CD4-positive, alpha-beta T cell (primary cell): ENCODE measurements around the gene TMED1. TPM values are rescaled to one million over a fixed set of nuclear protein-coding genes. Genes with fewer than 3 reads are reported as not detected.

Experiments
- ATAC-seq: fragments of 200-7000 bp; cut with Tn5 transposase; one replicate; pipeline ENCODE4 v1.10.0; 2022; ENCODE audit warnings: mild to moderate bottlenecking; ENCODE audit not compliant: poor library complexity
- CTCF ChIA-PET: fragments of 350-600 bp; sonication (Branson Sonifier 250); formaldehyde crosslinking; loops from one replicate; lab custom pipeline; 2021; ENCODE audit warnings: antibody characterized with exemption, inconsistent platforms; lab: Charles Lee
- POLR2A ChIA-PET: fragments of 350-600 bp; sonication (Branson Sonifier 250); formaldehyde crosslinking; loops from one replicate; lab custom pipeline; 2021; ENCODE audit warnings: antibody characterized with exemption, inconsistent platforms; lab: Charles Lee
- DNase-seq, 14 experiments: peaks; one replicate each; pipeline ENCODE4 v3.0.0-alpha.2; 2013 to 2020; ENCODE audit warnings: mixed read lengths in 2 of 14
- H3K27ac ChIP-seq, 2 donors: one replicate each; pipeline versions ENCODE4 v1.5.1 to v1.7.0; 2013; ENCODE audit warnings: low read length in 2 of 2, low read depth in 1 of 2, mild to moderate bottlenecking in 1 of 2
- H3K27me3 ChIP-seq, 2 experiments: 1 replicate in 1 of 2; 2 replicates in 1 of 2; pipeline versions ENCODE4 v1.6.1 to v1.7.0; 2013; ENCODE audit warnings: low read length in 2 of 2, control low read depth in 1 of 2, mild to moderate bottlenecking in 1 of 2, moderate library complexity in 1 of 2; ENCODE audit not compliant: insufficient read depth in 2 of 2, control insufficient read depth in 1 of 2
- H3K36me3 ChIP-seq: one replicate; pipeline ENCODE4 v1.6.1; 2013; ENCODE audit warnings: low read length, control low read depth; ENCODE audit not compliant: insufficient read depth
- H3K4me1 ChIP-seq: one replicate; pipeline ENCODE4 v1.6.1; 2013; ENCODE audit warnings: low read length, control low read depth; ENCODE audit not compliant: insufficient read depth
- H3K4me3 ChIP-seq: one replicate; pipeline ENCODE4 v1.5.1; 2013; ENCODE audit warnings: mild to moderate bottlenecking, low read length, moderate library complexity
- H3K9me3 ChIP-seq, 2 experiments: 1 replicate in 1 of 2; 2 replicates in 1 of 2; pipeline versions ENCODE4 v1.6.1 to v1.7.0; 2013; ENCODE audit warnings: low read length in 2 of 2, mild to moderate bottlenecking in 2 of 2, control low read depth in 1 of 2, moderate library complexity in 1 of 2; ENCODE audit not compliant: control insufficient read depth in 1 of 2, insufficient read depth in 1 of 2
- H3K27ac Mint-ChIP-seq: one replicate; pipeline ENCODE4 v1.8.0; 2020; ENCODE audit warnings: mixed read lengths
- H3K27me3 Mint-ChIP-seq: one replicate; pipeline ENCODE4 v1.8.0; 2021; ENCODE audit warnings: mixed read lengths
- H3K36me3 Mint-ChIP-seq: one replicate; pipeline ENCODE4 v1.8.0; 2021; ENCODE audit warnings: low read depth, mixed read lengths
- H3K4me1 Mint-ChIP-seq: one replicate; pipeline ENCODE4 v1.8.0; 2021; ENCODE audit warnings: low read depth, mixed read lengths
- H3K4me3 Mint-ChIP-seq: one replicate; pipeline ENCODE4 v1.8.0; 2020; ENCODE audit warnings: mild to moderate bottlenecking, mixed read lengths
- H3K9me3 Mint-ChIP-seq: one replicate; pipeline ENCODE4 v1.8.0; 2020; ENCODE audit warnings: mixed read lengths
- intact Hi-C, 2 experiments: fragments of 100-400 bp; cut with DNase I in 1 of 2; cut with micrococcal nuclease in 1 of 2; formaldehyde crosslinking; loops; one replicate each; pipeline versions ENCODE4 v1.15.1 to v1.9.0; 2023 to 2025; cut with DNase I, micrococcal nuclease
- total RNA-seq, 174 experiments: library from RNA in 2 of 174; stranded (reverse) in 2 of 174; gene quantifications; one replicate each; pipeline ENCODE4 v1.2.3 and lab custom pipeline; 2021 to 2026
- TF ChIP-seq, protein P1 (sequence below): fragments of 200-600 bp; IDR thresholded peaks from one replicate; pipeline ENCODE4 v1.8.0; 2022; ENCODE audit warnings: antibody characterized with exemption, mild to moderate bottlenecking

TMED1 gene
- total RNA-seq, 2 experiments from 2014 or later, result 6.7 to 7.0 TPM

DNA sequence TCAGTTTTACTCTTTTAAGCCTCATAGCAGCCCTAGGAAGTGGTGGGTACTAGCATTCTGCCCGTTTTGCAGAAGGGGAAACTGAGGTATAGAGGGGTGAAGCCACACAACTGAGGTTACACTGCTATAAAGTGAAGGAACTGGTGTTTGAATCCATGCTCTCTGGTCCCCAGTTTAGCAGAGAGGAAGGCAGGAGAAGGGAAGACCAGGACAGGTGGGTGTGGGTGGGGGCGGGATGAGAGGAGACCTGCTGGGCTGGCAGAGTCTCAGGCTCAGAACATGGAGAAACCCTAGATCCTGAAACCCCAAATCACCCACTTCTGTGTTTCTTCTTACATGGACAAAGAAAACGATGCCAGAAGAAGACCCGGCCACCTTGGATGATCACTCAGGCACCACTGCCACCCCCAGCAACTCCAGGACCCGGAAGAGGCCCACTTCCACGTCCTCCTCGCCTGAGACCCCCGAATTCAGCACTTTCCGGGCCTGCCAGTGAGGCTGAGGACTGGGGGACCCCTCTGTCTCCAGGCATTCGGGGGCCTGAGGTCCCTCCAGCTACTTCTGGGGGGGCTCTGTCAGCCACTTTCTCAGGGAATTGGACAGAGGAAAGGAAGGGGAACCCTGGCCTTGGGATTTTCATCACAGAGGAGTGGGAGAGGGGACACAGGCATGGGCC lies 33.0 kb upstream of the TMED1 start:
- no peaks in the 10 kb centered on the region for H3K27me3 ChIP-seq
- no peak for ATAC-seq
- peak in 1 of 14 experiments; percentile 49 for DNase-seq
- H3K27ac ChIP-seq, result no peak overlapping the region
- Mint-ChIP-seq H3K27ac (no peak overlapping the region), H3K9me3 (no peaks in the 10 kb centered on the region), H3K4me1 (peaks cover 24% of the 10 kb centered on the region), H3K36me3 (no peaks in the 10 kb centered on the region), H3K27me3 (no peaks in the 10 kb centered on the region), H3K4me3 (peak overlapping the region; percentile 54)
- ChIA-PET CTCF (no interaction called here), POLR2A (interaction anchor here (0.9 kb wide), 1 partner anchor 33 kb away, joined by 4 read pairs; the partner anchor contains the start of gene TMED1)
- intact Hi-C loops, result no loop called here
- TF ChIP-seq, protein P1, sequence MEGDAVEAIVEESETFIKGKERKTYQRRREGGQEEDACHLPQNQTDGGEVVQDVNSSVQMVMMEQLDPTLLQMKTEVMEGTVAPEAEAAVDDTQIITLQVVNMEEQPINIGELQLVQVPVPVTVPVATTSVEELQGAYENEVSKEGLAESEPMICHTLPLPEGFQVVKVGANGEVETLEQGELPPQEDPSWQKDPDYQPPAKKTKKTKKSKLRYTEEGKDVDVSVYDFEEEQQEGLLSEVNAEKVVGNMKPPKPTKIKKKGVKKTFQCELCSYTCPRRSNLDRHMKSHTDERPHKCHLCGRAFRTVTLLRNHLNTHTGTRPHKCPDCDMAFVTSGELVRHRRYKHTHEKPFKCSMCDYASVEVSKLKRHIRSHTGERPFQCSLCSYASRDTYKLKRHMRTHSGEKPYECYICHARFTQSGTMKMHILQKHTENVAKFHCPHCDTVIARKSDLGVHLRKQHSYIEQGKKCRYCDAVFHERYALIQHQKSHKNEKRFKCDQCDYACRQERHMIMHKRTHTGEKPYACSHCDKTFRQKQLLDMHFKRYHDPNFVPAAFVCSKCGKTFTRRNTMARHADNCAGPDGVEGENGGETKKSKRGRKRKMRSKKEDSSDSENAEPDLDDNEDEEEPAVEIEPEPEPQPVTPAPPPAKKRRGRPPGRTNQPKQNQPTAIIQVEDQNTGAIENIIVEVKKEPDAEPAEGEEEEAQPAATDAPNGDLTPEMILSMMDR, result no peak
- H3K36me3 ChIP-seq, result no peaks in the 10 kb centered on the region
- H3K4me1 ChIP-seq, result peaks cover 34% of the 10 kb centered on the region
- no peaks in the 10 kb centered on the region for H3K9me3 ChIP-seq
- no peak overlapping the region for H3K4me3 ChIP-seq

DNA sequence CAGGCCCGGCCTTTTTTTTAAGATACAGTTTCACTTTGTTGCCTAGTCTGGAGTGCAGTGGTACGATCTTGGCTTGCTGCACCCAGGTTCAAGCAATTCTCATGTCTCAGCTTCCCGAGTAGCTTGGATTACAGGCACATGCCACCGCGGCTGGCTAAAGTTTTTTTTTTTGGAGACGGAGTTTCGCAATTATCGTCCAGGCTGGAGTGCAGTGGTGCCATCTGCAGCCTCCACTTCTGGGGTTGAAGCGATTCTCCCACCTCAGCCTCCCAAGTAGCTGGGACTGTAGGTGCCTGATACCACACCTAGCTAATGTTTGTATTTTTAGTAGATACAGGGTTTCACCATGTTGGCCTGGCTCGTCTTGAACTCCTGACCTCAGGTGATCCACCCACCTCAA lies 30.5 kb upstream of the TMED1 start:
- H3K4me3 ChIP-seq, result no peak overlapping the region
- H3K36me3 ChIP-seq, result no peaks in the 10 kb centered on the region
- intact Hi-C loops, result no loop called here
- ATAC-seq (no peak), DNase-seq (no peak)
- no peak overlapping the region for H3K27ac Mint-ChIP-seq
- peaks cover 12% of the 10 kb centered on the region for H3K4me1 Mint-ChIP-seq
- no peaks in the 10 kb centered on the region for H3K9me3 ChIP-seq
- no peaks in the 10 kb centered on the region for H3K27me3 ChIP-seq
- H3K36me3 Mint-ChIP-seq, result no peaks in the 10 kb centered on the region
- peaks cover 20% of the 10 kb centered on the region for H3K4me1 ChIP-seq
- TF ChIP-seq, protein P1, result no peak
- H3K27me3 Mint-ChIP-seq, result no peaks in the 10 kb centered on the region
- H3K9me3 Mint-ChIP-seq, result no peaks in the 10 kb centered on the region
- H3K4me3 Mint-ChIP-seq, result no peak overlapping the region
- POLR2A ChIA-PET, result no interaction called here
- CTCF ChIA-PET, result interaction anchor here (1.4 kb wide), 1 partner anchor 31 kb away, joined by 3 read pairs; the partner anchor contains the start of gene TMED1
- no peak overlapping the region for H3K27ac ChIP-seq

DNA sequence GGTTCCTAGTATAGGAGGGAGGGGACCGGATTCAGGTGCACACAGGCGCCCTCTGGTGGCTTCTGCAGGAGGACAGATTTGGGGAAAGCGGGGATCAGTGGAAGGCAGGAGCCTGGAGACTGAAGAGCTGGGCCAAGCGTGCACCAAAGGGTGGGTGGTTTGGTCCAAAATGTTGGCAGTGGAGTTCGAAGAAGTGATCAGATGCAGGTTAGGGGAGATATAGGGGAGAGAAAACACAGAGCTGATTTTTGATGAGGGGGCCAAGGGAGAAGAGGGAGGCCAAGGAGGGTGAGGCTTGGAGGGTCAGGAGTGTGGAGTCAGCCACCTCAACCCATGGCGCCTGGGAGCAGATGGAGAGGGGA lies 28.5 kb upstream of the TMED1 start:
- H3K4me1 ChIP-seq, result peaks cover 11% of the 10 kb centered on the region
- H3K27me3 ChIP-seq, result no peaks in the 10 kb centered on the region
- H3K4me3 ChIP-seq, result no peak overlapping the region
- no peaks in the 10 kb centered on the region for H3K36me3 ChIP-seq
- H3K4me1 Mint-ChIP-seq, result peaks cover 7% of the 10 kb centered on the region
- intact Hi-C loops, result loop anchor here (1.0 to 5.0 kb wide), 4 partner anchors 28 to 162 kb away; partner anchors contain the start of genes QTRT1 (in 1 of the 2) and TMED1 (in 1 of the 2)
- DNase-seq (peak; percentile 70 to 91 (median 77)), ATAC-seq (peak; percentile 97)
- ChIA-PET CTCF (interaction anchor here (0.6 to 2.7 kb wide), 24 partner anchors 8 to 386 kb away, joined by 3 to 40 read pairs (median 4); partner anchors contain the start of genes DNM2, QTRT1 and TMED1), POLR2A (interaction anchor here (0.6 to 2.7 kb wide), 9 partner anchors 9 to 163 kb away, joined by 3 to 29 read pairs (median 3); partner anchors contain the start of genes C19orf38, DNM2, QTRT1 and TMED1)
- TF ChIP-seq, protein P1, result peak; percentile 96
- no peaks in the 10 kb centered on the region for H3K9me3 Mint-ChIP-seq
- H3K27ac ChIP-seq, result no peak overlapping the region
- H3K27me3 Mint-ChIP-seq, result no peaks in the 10 kb centered on the region
- no peaks in the 10 kb centered on the region for H3K36me3 Mint-ChIP-seq
- H3K27ac Mint-ChIP-seq, result peak overlapping the region; percentile 0
- H3K4me3 Mint-ChIP-seq, result no peak overlapping the region
- no peaks in the 10 kb centered on the region for H3K9me3 ChIP-seq
